Activated CD4-positive, alpha-beta T cell treated with anti-CD3 and anti-CD28 coated beads for 48 hours (primary cell): ENCODE data around the gene DHRS1.
"Not testable (repeated sequence)": the region's sequence is repeated elsewhere in the genome, so short reads cannot be mapped to it uniquely, and the experiment has no call there.

Experiments
- DNase-seq: peaks from one replicate; pipeline ENCODE4 v3.0.0-alpha.2; 2020

DHRS1 gene

DNA sequence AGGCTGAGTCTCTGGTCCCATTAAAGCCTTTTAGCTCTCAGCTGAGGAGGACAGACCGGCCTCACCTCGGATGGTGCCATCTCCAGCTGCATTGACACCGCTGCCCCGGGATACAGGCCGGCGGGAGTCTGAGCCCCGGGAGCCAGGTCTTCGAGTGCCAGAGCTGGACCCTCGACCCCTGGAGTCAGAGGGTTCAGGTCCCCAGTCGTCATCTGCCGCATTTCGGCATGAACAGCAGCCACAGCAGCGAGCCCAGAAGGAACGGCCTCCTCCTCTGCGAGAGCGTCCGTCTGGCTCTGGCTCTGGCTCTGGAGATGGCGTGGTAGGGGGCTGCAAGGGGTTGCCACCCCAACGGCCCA is 37.6 kb downstream of the DHRS1 start:
- no peak for DNase-seq

- DNase-seq: no peak
These were observed 38.2 kb downstream of the DHRS1 start for GRCh38 chr14:24261256-24261968.

- DNase-seq: no peak
These were observed 38.8 kb downstream of the DHRS1 start for GRCh38 chr14:24260780-24261157.

DNA sequence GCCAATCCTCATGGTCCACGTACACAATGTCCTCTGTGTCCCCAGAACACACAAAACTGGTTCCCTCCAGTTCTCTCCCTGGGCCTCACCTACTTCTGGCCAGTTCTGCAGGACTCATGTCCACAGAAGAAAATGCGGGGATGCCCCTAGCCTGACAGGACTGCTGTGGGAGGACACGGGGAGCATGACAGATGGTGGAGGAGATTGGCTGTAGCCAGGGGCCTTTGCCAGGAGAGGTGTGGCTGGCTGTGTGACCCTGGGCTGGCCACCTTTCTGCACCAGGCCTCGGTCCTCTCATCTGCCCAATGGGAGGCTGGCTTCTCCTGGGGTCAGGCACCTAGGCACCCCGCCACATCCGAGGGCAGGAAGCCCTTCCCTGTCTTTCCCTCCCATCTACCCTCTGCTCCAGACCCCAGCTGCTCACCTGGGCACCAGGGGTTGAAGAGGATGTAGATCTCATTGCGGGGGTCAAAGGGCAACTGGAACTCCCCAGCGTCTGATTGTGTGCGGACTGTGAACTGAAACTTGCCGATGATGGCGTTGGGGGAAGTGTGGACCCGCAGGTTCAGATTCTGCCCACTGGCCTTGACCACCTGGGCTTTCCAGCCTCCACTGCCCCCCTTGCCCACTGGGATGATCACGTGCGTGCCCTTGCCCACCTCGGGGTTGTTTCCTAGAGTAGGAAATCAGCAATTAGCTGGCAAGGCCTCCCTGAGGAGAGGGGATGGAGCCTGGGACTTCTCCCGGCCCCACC is 39.4 kb downstream of the DHRS1 start:
- no peak for DNase-seq

DNA sequence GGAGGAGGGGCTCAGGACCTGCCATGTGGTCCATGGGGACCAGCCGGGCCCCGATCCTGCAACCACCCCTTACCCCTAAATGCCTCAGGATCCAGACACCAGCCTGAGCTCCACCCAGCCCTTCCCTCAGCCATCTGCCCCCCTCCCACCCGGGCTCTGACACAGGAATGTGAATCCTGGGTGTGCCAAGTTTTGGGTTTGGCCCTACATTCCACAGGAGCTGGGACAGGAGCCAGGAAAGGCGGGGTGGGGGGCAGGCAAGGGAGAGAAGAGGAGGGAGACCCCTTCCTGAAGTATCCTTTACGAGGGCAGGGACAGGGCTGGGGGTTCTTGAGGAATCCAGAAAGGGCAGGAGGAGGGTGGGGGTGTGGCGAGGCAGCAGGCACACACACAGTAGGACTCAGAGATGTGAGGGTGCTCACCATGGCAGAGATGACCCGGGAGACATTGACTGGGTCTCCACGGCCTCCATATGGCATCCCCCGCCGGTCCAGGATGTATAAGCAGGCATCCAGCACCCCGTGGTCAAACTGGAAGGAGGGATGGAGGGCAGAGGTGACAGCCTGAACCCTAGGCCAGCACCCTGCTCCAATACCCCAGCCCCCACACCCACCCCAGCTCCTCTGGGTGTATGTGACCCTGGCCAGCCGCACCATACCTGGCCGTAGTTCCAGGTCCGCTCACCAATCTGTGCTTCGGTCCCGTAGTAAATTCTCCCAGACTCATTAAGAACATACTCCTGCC is 40.1 kb downstream of the DHRS1 start:
- DNase-seq: no peak

DNA sequence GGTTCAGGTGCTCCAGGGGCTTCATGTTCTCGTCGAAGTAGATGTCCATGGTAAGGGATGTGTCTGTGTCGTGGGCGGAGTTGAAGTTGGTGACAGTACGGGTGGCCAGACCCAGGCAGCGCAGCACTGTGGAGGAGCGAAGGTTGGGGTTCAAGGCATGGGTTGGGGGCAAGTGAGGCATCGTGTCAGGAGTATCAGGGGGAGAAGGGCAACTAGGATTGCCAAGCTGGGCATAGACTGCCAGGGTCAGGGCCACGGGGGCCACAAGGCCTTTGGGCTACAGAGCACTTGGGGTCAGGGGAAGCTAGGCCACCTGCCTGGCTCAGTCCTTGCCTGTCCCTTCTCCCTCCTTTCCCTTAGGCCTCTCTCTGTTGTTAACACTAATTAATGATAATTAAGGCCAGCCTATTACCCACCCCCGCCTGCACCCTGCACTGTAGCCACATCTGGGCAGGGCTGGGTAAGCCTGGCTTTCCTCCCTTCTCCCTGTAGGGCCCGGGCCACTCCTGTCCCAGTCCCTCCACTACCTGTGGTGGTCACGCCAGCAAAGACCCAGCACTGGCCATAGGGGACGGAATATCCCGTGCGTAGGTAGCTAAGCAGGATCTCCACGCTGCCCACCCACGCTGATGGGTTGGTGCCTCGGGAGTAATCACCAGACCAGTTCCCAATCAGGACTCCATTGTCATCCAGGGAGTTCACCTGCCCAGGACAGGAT is 40.9 kb downstream of the DHRS1 start:
- DNase-seq: no peak

DNA sequence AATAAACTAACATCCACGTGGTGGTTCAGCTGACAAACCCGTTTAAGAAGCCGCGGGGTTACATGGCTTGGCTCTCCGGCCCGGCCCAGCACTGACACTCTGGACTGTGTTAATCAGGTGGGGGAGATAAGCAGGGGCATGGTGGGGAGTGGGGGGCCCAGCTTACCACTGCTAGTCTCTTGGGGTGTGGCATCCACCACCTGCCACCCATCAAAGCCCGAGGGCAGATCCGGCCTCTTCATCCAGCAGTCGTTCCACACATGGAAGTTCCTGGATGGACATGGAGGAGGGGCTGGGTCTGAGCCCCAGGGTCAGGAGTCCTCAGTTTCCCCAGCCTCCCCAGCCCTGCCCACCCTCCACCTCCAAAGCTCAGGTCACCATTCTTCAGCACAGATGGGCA is 41.5 kb downstream of the DHRS1 start:
- DNase-seq: no peak

DNA sequence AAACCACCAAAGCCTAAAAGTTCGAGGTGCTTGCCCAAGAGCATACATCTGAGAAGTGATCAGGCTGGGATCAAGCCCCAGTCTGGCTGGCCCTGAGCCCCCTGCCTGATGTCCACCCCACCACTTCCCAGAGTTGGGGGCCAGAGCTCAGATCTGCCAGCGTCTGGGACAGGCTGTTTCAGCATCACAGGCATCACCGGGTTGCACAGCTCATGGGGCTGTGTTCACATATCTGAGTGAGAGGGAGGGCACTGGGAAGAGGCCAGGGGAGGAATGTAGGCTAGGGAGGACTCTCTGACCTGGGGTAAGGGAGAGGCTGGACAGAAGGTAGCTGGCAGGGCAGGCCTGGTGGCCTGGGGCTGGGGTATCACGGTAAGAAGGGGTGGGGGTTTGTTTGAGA is 42.6 kb downstream of the DHRS1 start:
- DNase-seq: no peak

GRCh38 chr14:24255931-24256711 is 43.5 kb downstream of the DHRS1 start:
- no peak for DNase-seq

GRCh38 chr14:24255438-24255837 is 44.1 kb downstream of the DHRS1 start:
- DNase-seq: no peak

DNA sequence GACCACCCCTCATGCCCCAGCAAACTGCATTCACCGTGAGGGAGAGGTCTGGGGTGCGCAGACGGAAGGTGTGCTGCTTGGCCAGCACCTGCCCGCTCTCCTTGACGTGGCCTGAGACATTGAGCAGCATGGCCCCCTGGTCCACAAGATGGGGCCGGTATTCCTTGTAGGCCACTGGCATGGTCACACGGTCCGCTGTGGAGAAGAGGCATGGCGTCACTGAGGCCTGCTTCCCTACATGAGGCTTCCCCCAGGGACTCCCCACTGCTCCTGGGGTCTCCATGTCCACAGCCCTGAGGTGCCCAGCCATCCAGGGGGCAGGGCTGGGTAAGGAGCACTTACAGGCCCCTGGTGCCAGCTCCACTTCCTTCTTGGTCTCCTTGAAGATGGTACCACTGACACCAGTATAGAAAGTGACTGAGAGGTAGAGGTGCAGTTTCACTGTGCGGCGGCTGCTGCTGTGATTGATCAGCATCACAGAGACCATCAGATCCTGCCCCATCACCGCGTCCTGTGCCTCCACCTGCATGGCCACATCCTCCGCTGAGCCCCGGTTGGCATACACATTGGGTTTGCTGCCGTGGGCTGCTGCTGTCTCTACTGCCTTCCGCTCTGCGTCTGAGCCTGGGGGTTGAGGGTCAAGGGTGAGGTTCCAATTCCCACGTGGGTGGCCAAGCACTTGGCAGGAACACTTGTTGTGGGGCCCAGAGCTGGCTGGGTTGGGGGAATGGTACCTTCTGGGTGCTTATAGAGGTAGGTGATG is 44.8 kb downstream of the DHRS1 start:
- no peak for DNase-seq

- DNase-seq: no peak
These were observed 45.6 kb downstream of the DHRS1 start for GRCh38 chr14:24253936-24254335.

GRCh38 chr14:24252289-24253124 is 47.1 kb downstream of the DHRS1 start:
- no peak for DNase-seq

GRCh38 chr14:24251880-24252288 is 47.7 kb downstream of the DHRS1 start:
- no peak for DNase-seq

- DNase-seq: no peak
These were observed 49.2 kb downstream of the DHRS1 start for GRCh38 chr14:24250354-24250753.

DNA sequence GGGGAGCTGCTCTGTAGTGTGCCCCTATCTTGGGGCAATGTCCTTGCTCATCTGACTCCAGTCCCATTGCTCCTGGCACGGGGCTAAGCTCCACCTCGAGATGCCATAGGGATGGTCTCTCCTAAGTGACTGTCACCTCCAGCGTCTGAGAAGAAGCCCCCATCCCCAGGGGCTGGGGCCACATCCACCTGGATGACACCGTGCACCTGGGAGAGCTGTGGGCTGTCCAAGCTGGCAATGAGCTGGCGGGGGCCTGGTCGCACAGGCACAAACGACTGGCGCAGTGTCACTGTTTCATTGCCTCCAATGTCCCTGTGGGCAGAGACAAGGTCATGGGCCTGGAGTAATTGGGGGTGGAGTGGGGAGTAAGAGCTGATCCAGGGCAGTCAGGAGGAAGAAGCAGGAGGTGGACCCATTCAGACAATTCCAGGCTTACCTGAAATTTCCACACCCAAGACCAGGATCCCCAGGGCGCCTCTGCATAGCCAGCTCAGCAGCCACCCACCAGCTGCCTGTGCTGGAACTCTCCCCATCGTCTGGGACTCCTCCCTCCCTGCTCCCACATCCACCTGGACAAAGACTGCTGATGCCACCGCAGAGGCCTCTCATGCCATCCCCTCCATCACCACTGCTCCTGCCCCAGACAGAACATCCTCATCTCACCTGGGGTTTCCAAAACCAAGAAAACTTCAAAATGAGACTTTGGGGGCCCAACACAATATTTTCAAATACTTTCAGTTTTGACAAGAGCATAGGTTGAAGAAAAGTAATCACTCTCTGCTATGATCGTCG is 50.2 kb downstream of the DHRS1 start:
- no peak for DNase-seq

- DNase-seq: no peak
These were observed 52.2 kb downstream of the DHRS1 start for GRCh38 chr14:24247422-24247821.

DNA sequence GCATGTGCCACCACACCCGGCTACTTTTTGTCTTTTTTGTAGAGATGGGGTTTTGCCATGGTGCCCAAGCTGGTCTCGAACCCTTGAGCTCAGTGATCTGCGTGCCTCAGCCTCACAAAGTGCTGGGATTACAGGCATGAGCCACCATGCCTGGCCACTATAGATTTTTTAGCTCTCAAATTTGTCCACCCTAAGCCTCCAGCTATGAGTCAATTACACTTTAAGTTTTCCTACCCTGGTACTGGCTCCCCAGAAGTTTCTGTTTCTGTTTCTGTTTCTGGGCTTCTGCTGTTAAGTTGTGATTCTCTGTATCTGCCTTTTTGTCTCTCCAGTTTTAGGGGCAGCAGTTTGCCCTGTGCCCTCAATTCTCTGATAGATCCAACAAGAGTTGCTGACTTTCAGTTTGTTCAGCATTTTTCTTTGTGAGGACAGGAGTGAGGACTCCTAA is 52.8 kb downstream of the DHRS1 start:
- DNase-seq: peak; percentile 43

GRCh38 chr14:24245350-24245749 is 54.2 kb downstream of the DHRS1 start:
- DNase-seq: not testable (repeated sequence)

DNA sequence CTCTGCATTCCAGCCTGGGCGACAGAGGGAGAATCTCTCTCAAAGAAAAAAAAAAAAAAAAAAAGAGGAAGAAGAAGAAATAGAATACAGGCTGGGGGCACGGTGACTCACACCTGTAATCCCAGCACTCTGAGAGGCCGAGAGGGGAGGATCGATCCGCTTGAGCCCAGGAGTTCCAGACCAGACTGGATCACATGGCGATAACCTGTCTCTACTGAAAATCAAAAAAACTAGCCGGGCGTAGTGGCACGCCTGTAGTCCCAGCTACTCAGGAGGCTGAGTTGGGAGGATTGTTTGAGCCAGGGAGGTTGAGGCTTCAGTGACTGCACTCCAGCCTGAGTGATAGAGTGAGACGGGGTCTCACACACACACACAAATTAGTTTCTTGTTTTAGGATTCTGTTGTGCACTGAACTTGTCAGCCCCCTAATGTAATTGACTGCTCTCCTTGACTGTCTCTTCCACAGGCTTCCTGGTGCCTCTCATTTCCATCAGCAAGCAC is 56.2 kb downstream of the DHRS1 start:
- no peak for DNase-seq
